ENCODE data around the gene PUM1. TPM values are rescaled to one million over a fixed set of nuclear protein-coding genes. Genes with fewer than 3 reads are reported as not detected.

Gene PUM1
- total RNA-seq, 6 experiments from 2014 or later: 30.9 to 51.6 (median 42.0) TPM

GRCh38 chr1:31006747-31007146 is 58.8 kb downstream of the PUM1 start:
- TF ChIP-seq CTCF (IDR thresholded peaks at IDR 0.05) (no peak), POLR2A (IDR thresholded peaks at IDR 0.05) (no peak)
- Histone ChIP-seq H3K4me3 (no peak overlapping the region), H3K4me1 (peaks cover 0 to 5% (median 0%) of the 10 kb centered on the region in 4 donors), H3K27me3 (no peaks in the 10 kb centered on the region), H3K27ac (no peak overlapping the region), H3K9me3 (no peaks in the 10 kb centered on the region), H3K36me3 (peaks cover 0 to 39% (median 8%) of the 10 kb centered on the region in 4 donors)
- WGBS (ENCODE audit: insufficient coverage, low coverage, low lambda C conversion rate, missing lambda C conversion rate): 92% methylated on average over 2 of the region's 2 CpGs
- ATAC-seq: no peak
- intact Hi-C loops (cut with DNase I): no loop called here
- no peak for DNase-seq

- H3K4me1 ChIP-seq: no peaks in the 10 kb centered on the region
- H3K36me3 ChIP-seq: peaks cover 0 to 39% (median 8%) of the 10 kb centered on the region in 4 donors
- H3K27me3 ChIP-seq: no peaks in the 10 kb centered on the region
- no peak overlapping the region for H3K4me3 ChIP-seq
- intact Hi-C loops (cut with DNase I): no loop called here
- no peak for DNase-seq
- no peak for ATAC-seq
- no peaks in the 10 kb centered on the region for H3K9me3 ChIP-seq
- 82% methylated on average over 6 of the region's 6 CpGs for WGBS (ENCODE audit: insufficient coverage, low coverage, low lambda C conversion rate, missing lambda C conversion rate)
- TF ChIP-seq POLR2A (IDR thresholded peaks at IDR 0.05): no peak
- no peak for TF ChIP-seq CTCF (IDR thresholded peaks at IDR 0.05)
- no peak overlapping the region for H3K27ac ChIP-seq
These were observed 59.8 kb downstream of the PUM1 start for GRCh38 chr1:31005617-31006166.

- H3K36me3 ChIP-seq: peaks cover 0 to 39% (median 8%) of the 10 kb centered on the region in 4 donors
- no peak overlapping the region for H3K27ac ChIP-seq
- H3K4me1 ChIP-seq: no peaks in the 10 kb centered on the region
- intact Hi-C loops (cut with DNase I): no loop called here
- H3K4me3 ChIP-seq: no peak overlapping the region
- H3K9me3 ChIP-seq: no peaks in the 10 kb centered on the region
- 95% methylated on average over 3 of the region's 3 CpGs for WGBS (ENCODE audit: insufficient coverage, low coverage, low lambda C conversion rate, missing lambda C conversion rate)
- TF ChIP-seq POLR2A (IDR thresholded peaks at IDR 0.05) (no peak), CTCF (IDR thresholded peaks at IDR 0.05) (no peak)
- DNase-seq: no peak
- H3K27me3 ChIP-seq: no peaks in the 10 kb centered on the region
- no peak for ATAC-seq
These were observed 60.3 kb downstream of the PUM1 start for GRCh38 chr1:31005198-31005597.

- TF ChIP-seq CTCF (IDR thresholded peaks at IDR 0.05): no peak
- no peak for TF ChIP-seq POLR2A (IDR thresholded peaks at IDR 0.05)
- ATAC-seq: no peak
- no peak for DNase-seq
- H3K9me3 ChIP-seq: no peaks in the 10 kb centered on the region
- H3K4me3 ChIP-seq: no peak overlapping the region
- no peaks in the 10 kb centered on the region for H3K27me3 ChIP-seq
- H3K36me3 ChIP-seq: peaks cover 0 to 41% (median 8%) of the 10 kb centered on the region in 4 donors
- H3K4me1 ChIP-seq: peaks cover 0 to 7% (median 0%) of the 10 kb centered on the region in 4 donors
- intact Hi-C loops (cut with DNase I): no loop called here
- H3K27ac ChIP-seq: no peak overlapping the region
These were observed 61.3 kb downstream of the PUM1 start for GRCh38 chr1:31004231-31004621.

All from right lobe of liver (tissue), 6 donors.